ENCODE measurements around the gene CUZD1. TPM values are rescaled to one million over a fixed set of nuclear protein-coding genes. Genes with fewer than 3 reads are reported as not detected.
A peak's percentile ranks its signal among the peaks of the same experiment; 100 is the strongest.

CUZD1 gene
- total and polyA plus RNA-seq, 2 experiments from 2014 or later = 0.30 TPM; not detected in 1

GRCh38 chr10:122796796-122797195 is 48.9 kb downstream of the CUZD1 start:
- TF ChIP-seq CTCF (IDR thresholded peaks at IDR 0.05; ENCODE audit: low read depth, low read length) = no peak
- DNase-seq (ENCODE audit: low read depth in 1 of 2, low spot score in 1 of 2) = no peak
- no peaks in the 10 kb centered on the region for H3K4me1 ChIP-seq (ENCODE audit: low read depth)
- no peaks in the 10 kb centered on the region for H3K27me3 ChIP-seq
- H3K27ac ChIP-seq = no peak overlapping the region
- no peaks in the 10 kb centered on the region for H3K36me3 ChIP-seq
- H3K9me3 ChIP-seq (ENCODE audit: low read depth) = no peaks in the 10 kb centered on the region
- no peak overlapping the region for H3K4me3 ChIP-seq

- Histone ChIP-seq H3K27me3 (no peaks in the 10 kb centered on the region), H3K4me1 (ENCODE audit: low read depth) (no peaks in the 10 kb centered on the region), H3K9me3 (ENCODE audit: low read depth) (no peaks in the 10 kb centered on the region), H3K4me3 (no peak overlapping the region), H3K36me3 (no peaks in the 10 kb centered on the region), H3K27ac (no peak overlapping the region)
- no peak for TF ChIP-seq CTCF (IDR thresholded peaks at IDR 0.05; ENCODE audit: low read depth, low read length)
- no peak for DNase-seq (ENCODE audit: low read depth in 1 of 2, low spot score in 1 of 2)
These were observed 49.7 kb downstream of the CUZD1 start for GRCh38 chr10:122795924-122796323.

GRCh38 chr10:122786269-122786668 is 59.4 kb downstream of the CUZD1 start:
- Histone ChIP-seq H3K4me3 (no peak overlapping the region), H3K36me3 (no peaks in the 10 kb centered on the region), H3K27ac (no peak overlapping the region), H3K27me3 (no peaks in the 10 kb centered on the region), H3K9me3 (ENCODE audit: low read depth) (no peaks in the 10 kb centered on the region), H3K4me1 (ENCODE audit: low read depth) (no peaks in the 10 kb centered on the region)
- peak; percentile 19 to 85 for DNase-seq (ENCODE audit: low read depth in 1 of 2, low spot score in 1 of 2)
- TF ChIP-seq CTCF (IDR thresholded peaks at IDR 0.05; ENCODE audit: low read depth, low read length) = no peak

GRCh38 chr10:122782911-122783310 is 62.7 kb downstream of the CUZD1 start:
- Histone ChIP-seq H3K27me3 (no peaks in the 10 kb centered on the region), H3K9me3 (ENCODE audit: low read depth) (no peaks in the 10 kb centered on the region), H3K4me3 (no peak overlapping the region), H3K27ac (no peak overlapping the region), H3K36me3 (no peaks in the 10 kb centered on the region), H3K4me1 (ENCODE audit: low read depth) (no peaks in the 10 kb centered on the region)
- no peak for TF ChIP-seq CTCF (IDR thresholded peaks at IDR 0.05; ENCODE audit: low read depth, low read length)
- no peak for DNase-seq (ENCODE audit: low read depth in 1 of 2, low spot score in 1 of 2)

Other genes with a start within 250 kb of the CUZD1 start
- gene C10orf120, start 146.0 kb downstream of the CUZD1 start, total RNA-seq = not detected in 2 replicates
- gene C10orf120, start 146.0 kb downstream of the CUZD1 start, polyA plus RNA-seq = not detected in 2 replicates
- gene FAM24B, start 33.7 kb upstream of the CUZD1 start, total RNA-seq = 1.8 TPM in 1 of 2 replicates, not detected in the other
- gene FAM24B, start 33.7 kb upstream of the CUZD1 start, polyA plus RNA-seq = 0.94 TPM in 1 of 2 replicates, not detected in the other
- not detected in 2 replicates for gene FAM24A, start 64.8 kb upstream of the CUZD1 start, total RNA-seq
- not detected in 2 replicates for gene FAM24A, start 64.8 kb upstream of the CUZD1 start, polyA plus RNA-seq
- 5.8 and 7.6 TPM in 2 replicates for gene C10orf88, start 108.4 kb upstream of the CUZD1 start, total RNA-seq
- 11.4 and 17.4 TPM in 2 replicates for gene C10orf88, start 108.4 kb upstream of the CUZD1 start, polyA plus RNA-seq
- 6.9 and 7.5 TPM in 2 replicates for gene PSTK, start 134.5 kb upstream of the CUZD1 start, total RNA-seq
- 12.9 and 13.5 TPM in 2 replicates for gene PSTK, start 134.5 kb upstream of the CUZD1 start, polyA plus RNA-seq
- 2.9 and 6.0 TPM in 2 replicates for gene IKZF5, start 162.9 kb upstream of the CUZD1 start, total RNA-seq
- 7.9 and 10.1 TPM in 2 replicates for gene IKZF5, start 162.9 kb upstream of the CUZD1 start, polyA plus RNA-seq
- gene ACADSB, start 163.1 kb upstream of the CUZD1 start, total RNA-seq = 14.3 and 14.7 TPM in 2 replicates
- 16.0 and 22.0 TPM in 2 replicates for gene ACADSB, start 163.1 kb upstream of the CUZD1 start, polyA plus RNA-seq